MCF 10A (cell line): ENCODE data around the gene RINL. TPM values are rescaled to one million over a fixed set of nuclear protein-coding genes. Genes with fewer than 3 reads are reported as not detected.
"Not testable (repeated sequence)": the region's sequence is repeated elsewhere in the genome, so short reads cannot be mapped to it uniquely, and the experiment has no call there.

Experiments
- BruUV-seq: library from RNA; stranded (reverse); fragments of 400-500 nt; replicated peaks from 2 replicates; lab custom pipeline; 2021; lab: Mats Ljungman, UMichigan
- CTCF ChIA-PET: fragments of 300-600 bp; sonication (Branson Sonifier 250); formaldehyde crosslinking; extraction: SDS; loops from one replicate; lab custom pipeline; 2021; ENCODE audit warnings: antibody characterized with exemption, inconsistent platforms; lab: Yijun Ruan, JAX
- POLR2A ChIA-PET: fragments of 300-600, 350-650 bp; sonication (Branson Sonifier 250); formaldehyde crosslinking; extraction: SDS; loops from one replicate; lab custom pipeline; 2020; ENCODE audit warnings: antibody characterized with exemption, inconsistent platforms; lab: Yijun Ruan, JAX
- DNase-seq: peaks from one replicate; pipeline ENCODE4 v3.0.0-alpha.2; 2018; ENCODE audit not compliant: unreplicated experiment
- H3K27ac Mint-ChIP-seq: one replicate; pipeline ENCODE4 v1.8.0; 2022; ENCODE audit warnings: mild to moderate bottlenecking, low read depth, mixed read lengths; ENCODE audit not compliant: unreplicated experiment
- H3K27me3 Mint-ChIP-seq: one replicate; pipeline ENCODE4 v1.8.0; 2022; ENCODE audit warnings: mixed read lengths; ENCODE audit not compliant: insufficient read depth, unreplicated experiment
- H3K36me3 Mint-ChIP-seq: one replicate; pipeline ENCODE4 v1.8.0; 2022; ENCODE audit warnings: mild to moderate bottlenecking, moderate library complexity, mixed read lengths; ENCODE audit not compliant: insufficient read depth, unreplicated experiment
- H3K4me1 Mint-ChIP-seq: one replicate; pipeline ENCODE4 v1.8.0; 2022; ENCODE audit warnings: mixed read lengths; ENCODE audit not compliant: insufficient read depth, unreplicated experiment
- H3K4me3 Mint-ChIP-seq: one replicate; pipeline ENCODE4 v1.8.0; 2022; ENCODE audit warnings: mild to moderate bottlenecking, moderate library complexity, mixed read lengths; ENCODE audit not compliant: unreplicated experiment
- H3K9me3 Mint-ChIP-seq: one replicate; pipeline ENCODE4 v1.8.0; 2022; ENCODE audit warnings: mixed read lengths; ENCODE audit not compliant: unreplicated experiment
- intact Hi-C: fragments of 100-400 bp; cut with micrococcal nuclease; formaldehyde crosslinking; loops from 2 replicates; pipeline ENCODE4 v1.14.1; 2022
- total RNA-seq: library from RNA; stranded (reverse); gene quantifications from 2 replicates; pipeline ENCODE4 v1.2.3, GENCODE V29; 2022
- TF ChIP-seq, protein P1 (sequence below): fragments of 200-600 bp; IDR thresholded peaks from one replicate; pipeline ENCODE4 v1.8.0; 2022; ENCODE audit warnings: antibody characterized with exemption, mild to moderate bottlenecking; ENCODE audit not compliant: unreplicated experiment

Gene RINL
- total RNA-seq, 1 experiment from 2014 or later: 4.7 TPM

DNA sequence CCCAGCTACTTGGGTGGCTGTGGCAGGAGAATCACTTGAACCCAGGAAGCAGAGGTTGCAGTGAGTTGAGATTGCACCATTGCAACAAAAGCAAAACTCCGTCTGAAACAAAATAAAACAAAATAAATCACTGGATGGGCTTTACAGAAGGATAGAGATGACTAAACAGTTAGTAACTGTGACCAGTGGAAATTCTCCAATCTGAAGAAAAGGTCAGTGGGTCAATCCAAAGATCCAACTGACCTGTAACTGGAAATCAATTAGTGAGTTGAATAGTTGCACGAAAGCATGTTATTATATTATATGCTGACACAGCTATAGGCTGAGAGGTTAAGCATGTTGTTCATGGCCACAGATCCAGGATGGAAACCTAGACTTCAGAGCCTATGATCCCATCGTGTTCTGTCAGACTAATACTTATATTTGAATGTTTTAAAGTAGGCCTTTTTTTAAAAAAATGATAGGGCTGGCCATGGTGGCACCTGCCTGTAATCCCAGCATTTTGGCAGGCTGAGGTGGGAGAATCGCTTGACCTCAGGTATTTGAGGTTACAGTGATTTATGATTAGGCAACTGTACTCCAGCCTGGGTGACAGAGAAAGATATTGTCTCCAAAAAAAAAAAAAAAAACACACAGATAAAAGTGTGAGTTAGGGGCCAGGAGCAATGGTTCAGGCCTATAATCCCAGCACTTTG, 47.9 kb downstream of the RINL start:
- TF ChIP-seq, protein P1, sequence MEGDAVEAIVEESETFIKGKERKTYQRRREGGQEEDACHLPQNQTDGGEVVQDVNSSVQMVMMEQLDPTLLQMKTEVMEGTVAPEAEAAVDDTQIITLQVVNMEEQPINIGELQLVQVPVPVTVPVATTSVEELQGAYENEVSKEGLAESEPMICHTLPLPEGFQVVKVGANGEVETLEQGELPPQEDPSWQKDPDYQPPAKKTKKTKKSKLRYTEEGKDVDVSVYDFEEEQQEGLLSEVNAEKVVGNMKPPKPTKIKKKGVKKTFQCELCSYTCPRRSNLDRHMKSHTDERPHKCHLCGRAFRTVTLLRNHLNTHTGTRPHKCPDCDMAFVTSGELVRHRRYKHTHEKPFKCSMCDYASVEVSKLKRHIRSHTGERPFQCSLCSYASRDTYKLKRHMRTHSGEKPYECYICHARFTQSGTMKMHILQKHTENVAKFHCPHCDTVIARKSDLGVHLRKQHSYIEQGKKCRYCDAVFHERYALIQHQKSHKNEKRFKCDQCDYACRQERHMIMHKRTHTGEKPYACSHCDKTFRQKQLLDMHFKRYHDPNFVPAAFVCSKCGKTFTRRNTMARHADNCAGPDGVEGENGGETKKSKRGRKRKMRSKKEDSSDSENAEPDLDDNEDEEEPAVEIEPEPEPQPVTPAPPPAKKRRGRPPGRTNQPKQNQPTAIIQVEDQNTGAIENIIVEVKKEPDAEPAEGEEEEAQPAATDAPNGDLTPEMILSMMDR: no peak
- Mint-ChIP-seq H3K36me3 (peaks cover 44% of the 10 kb centered on the region), H3K4me1 (peaks cover 17% of the 10 kb centered on the region), H3K9me3 (no peaks in the 10 kb centered on the region), H3K4me3 (peak overlapping the region; percentile 77), H3K27me3 (no peaks in the 10 kb centered on the region), H3K27ac (no peak overlapping the region)
- ChIA-PET CTCF (interaction anchor here (0.6 to 0.8 kb wide), 3 partner anchors 21 to 194 kb away, joined by 3 read pairs; no protein-coding TSS in a partner anchor), POLR2A (interaction anchor here (0.9 to 2.7 kb wide), 6 partner anchors 8 to 182 kb away, joined by 3 to 31 read pairs (median 4); partner anchors contain the start of gene ACTN4)
- peak; percentile 42 for DNase-seq
- intact Hi-C loops: loop anchor here (2.0 to 5.0 kb wide), 3 partner anchors 33 to 273 kb away; no protein-coding TSS in a partner anchor
- BruUV-seq: no TSS peak

DNA sequence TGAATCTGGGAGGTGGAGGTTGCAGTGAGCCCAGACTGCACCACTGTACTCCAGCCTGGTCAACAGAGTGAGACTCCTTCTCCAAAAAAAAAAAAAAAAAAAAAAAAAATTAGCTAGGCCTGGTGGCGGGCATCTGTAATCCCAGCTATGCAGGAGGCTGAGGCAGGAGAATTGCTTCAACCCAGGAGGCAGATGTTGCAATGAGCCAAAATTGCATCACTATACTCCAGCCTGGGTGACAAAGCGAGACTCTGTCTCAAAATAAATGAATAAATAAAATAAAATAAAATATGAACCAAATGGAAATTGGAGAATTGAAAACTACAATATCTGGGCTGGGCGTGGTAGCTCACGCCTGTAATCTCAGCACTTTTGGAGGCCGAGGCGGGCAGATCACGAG, 48.9 kb downstream of the RINL start:
- H3K9me3 Mint-ChIP-seq, H3K4me3 Mint-ChIP-seq, H3K27me3 Mint-ChIP-seq, H3K27ac Mint-ChIP-seq, intact Hi-C loops, BruUV-seq: not testable (repeated sequence)
- DNase-seq: peak; percentile 84
- H3K36me3 Mint-ChIP-seq: peaks cover 53% of the 10 kb centered on the region
- ChIA-PET POLR2A (interaction anchor here (0.9 to 1.5 kb wide), 3 partner anchors 8 to 20 kb away, joined by 3 to 7 read pairs (median 4); no protein-coding TSS in a partner anchor), CTCF (interaction anchor here (0.6 to 0.7 kb wide), 2 partner anchors 66 to 133 kb away, joined by 3 to 5 read pairs; no protein-coding TSS in a partner anchor)
- peaks cover 17% of the 10 kb centered on the region for H3K4me1 Mint-ChIP-seq

DNA sequence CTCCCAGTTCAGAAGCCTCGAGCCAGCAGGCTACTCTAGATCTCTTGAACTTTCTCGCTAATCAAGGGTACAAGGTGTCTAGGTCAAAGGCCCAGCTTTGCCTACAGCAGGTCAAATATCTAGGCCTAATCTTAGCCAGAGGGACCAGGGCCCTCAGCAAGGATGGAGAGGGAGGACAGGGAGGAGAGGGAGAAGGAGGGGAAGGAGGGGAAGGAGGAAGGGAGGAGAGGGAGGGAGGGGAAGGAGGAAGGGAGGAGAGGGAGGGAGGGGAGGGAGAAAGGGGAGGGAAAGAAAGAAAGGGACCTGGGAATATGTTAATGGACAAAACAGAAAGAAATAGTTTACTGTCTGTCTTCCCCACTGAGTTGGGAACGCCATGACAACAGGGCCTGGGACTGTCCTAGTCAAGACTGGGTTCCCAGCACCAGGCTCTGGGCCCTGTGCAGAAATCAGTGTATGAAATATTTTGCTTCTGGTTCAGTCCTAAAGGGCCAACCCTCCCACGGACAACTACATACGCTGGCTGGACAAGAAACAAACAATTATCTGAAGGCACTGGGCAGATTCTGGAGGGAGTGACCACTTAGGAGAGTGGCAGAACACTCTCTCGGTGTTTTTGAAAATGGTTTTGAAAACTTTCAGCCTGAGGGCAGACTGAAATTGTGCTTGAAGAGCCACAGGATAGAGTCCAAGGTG, 51.1 kb downstream of the RINL start:
- Mint-ChIP-seq H3K9me3 (peaks cover 5% of the 10 kb centered on the region), H3K4me1 (peaks cover 13% of the 10 kb centered on the region), H3K27ac (no peak overlapping the region), H3K4me3 (no peak overlapping the region), H3K27me3 (no peaks in the 10 kb centered on the region), H3K36me3 (peaks cover 61% of the 10 kb centered on the region)
- DNase-seq: no peak
- CTCF ChIA-PET: interaction anchor here (1.4 kb wide), 1 partner anchor 12 kb away, joined by 6 read pairs; no protein-coding TSS in a partner anchor
- POLR2A ChIA-PET: interaction anchor here (0.5 kb wide), 2 partner anchors 11 to 17 kb away, joined by 3 to 5 read pairs; no protein-coding TSS in a partner anchor
- TF ChIP-seq, protein P1: no peak
- no TSS peak for BruUV-seq
- intact Hi-C loops: no loop called here

DNA sequence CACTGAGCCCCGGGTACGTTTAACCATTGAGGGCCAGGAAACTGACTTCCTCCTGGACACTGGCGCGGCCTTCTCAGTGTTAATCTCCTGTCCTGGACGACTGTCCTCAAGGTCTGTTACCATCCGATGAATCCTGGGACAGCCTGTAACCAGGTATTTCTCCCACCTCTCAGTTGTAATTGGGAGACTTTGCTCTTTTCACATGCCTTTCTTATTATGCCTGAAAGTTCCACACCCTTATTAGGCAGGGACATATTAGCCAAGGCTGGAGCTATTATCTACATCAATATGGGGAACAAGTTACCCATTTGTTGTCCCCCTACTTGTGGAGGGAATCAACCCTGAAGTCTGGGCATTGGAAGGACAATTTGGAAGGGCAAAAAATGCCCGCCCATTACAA, 52.1 kb downstream of the RINL start:
- BruUV-seq, H3K4me1 Mint-ChIP-seq, POLR2A ChIA-PET, H3K27me3 Mint-ChIP-seq, H3K9me3 Mint-ChIP-seq, CTCF ChIA-PET, H3K4me3 Mint-ChIP-seq, DNase-seq, intact Hi-C loops, H3K27ac Mint-ChIP-seq: not testable (repeated sequence)
- peaks cover 61% of the 10 kb centered on the region for H3K36me3 Mint-ChIP-seq

DNA sequence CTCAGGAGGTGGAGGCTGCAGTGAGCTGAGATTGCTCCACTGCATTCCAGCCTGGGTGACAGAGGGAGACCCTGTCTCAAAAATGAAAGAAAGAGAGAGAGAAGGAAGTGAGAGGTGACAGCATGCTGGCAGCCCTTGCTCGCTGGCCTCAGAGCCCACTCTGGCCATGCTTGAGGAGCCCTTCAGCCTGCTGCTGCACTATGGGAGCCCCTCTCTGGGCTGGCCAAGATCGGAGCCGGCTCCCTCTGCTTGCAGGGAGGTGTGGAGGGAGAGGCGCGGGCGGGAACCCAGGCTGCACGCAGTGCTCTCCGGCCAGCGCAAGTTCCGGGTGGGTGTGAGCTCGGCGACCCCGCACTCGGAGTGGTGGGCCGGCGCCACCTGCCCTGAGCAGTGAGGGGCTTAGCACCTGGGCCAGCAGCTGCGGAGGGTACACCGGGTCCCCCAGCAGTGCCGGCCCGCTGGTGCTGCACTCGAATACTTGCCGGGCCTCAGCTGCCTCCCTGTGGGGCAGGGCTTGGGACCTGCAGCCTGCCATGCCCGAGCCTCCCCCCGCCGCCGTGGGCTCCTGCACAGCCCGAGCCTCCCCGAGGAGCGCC, 56.7 kb downstream of the RINL start:
- H3K27me3 Mint-ChIP-seq, intact Hi-C loops, H3K4me3 Mint-ChIP-seq, H3K4me1 Mint-ChIP-seq, H3K27ac Mint-ChIP-seq, DNase-seq, BruUV-seq, H3K9me3 Mint-ChIP-seq: not testable (repeated sequence)
- ChIA-PET POLR2A (interaction anchor here (1.5 kb wide), 1 partner anchor 56 kb away, joined by 3 read pairs; no protein-coding TSS in a partner anchor), CTCF (interaction anchor here (0.7 kb wide), 1 partner anchor 424 kb away, joined by 3 read pairs; no protein-coding TSS in a partner anchor)
- peaks cover 38% of the 10 kb centered on the region for H3K36me3 Mint-ChIP-seq
